A549 treated with AZD9567 at 1 μM for 4 hours (cell line): ENCODE data around the gene SUV39H1. TPM values are rescaled to one million over a fixed set of nuclear protein-coding genes. Genes with fewer than 3 reads are reported as not detected.

Source experiments
- total RNA-seq: library from RNA; stranded (reverse); fragments of 200-300 nt; extraction: Qiagen RNA extraction; gene quantifications from 5 replicates; pipeline ENCODE4 v1.2.3, GENCODE V29; 2022; ENCODE audit not compliant: insufficient read depth

Gene SUV39H1
- 17.9 to 21.6 TPM (median 20.6 TPM) in 5 replicates for total RNA-seq

GRCh38 chrX:48696301-48696908, at the start of gene SUV39H1:
Gene SUV39H1 (plus strand): TSS chrX:48696734. CDS start chrX:48696785, 51 bp downstream.

GRCh38 chrX:48683411-48683982, 13.0 kb upstream of the SUV39H1 start, which contains the start of gene WAS:
Gene WAS (plus strand): TSS chrX:48683799. CDS start chrX:48683854, 55 bp downstream.

Other genes with a start within 250 kb of the SUV39H1 start
- gene SLC38A5, start 226.5 kb upstream of the SUV39H1 start, total RNA-seq: 0.19 to 0.31 TPM (median 0.27 TPM) in 3 of 5 replicates, not detected in the others
- 69.3 to 81.1 TPM (median 71.8 TPM) in 5 replicates for gene FTSJ1, start 220.5 kb upstream of the SUV39H1 start, total RNA-seq
- 13.8 to 17.0 TPM (median 15.7 TPM) in 5 replicates for gene PORCN, start 187.7 kb upstream of the SUV39H1 start, total RNA-seq
- gene EBP, start 174.9 kb upstream of the SUV39H1 start, total RNA-seq: 143 to 159 TPM (median 152 TPM) in 5 replicates
- gene TBC1D25, start 157.0 kb upstream of the SUV39H1 start, total RNA-seq: 9.7 to 13.2 TPM (median 11.5 TPM) in 5 replicates
- 319 to 550 TPM (median 376 TPM) in 5 replicates for gene RBM3, start 122.2 kb upstream of the SUV39H1 start, total RNA-seq
- gene WDR13, start 99.2 kb upstream of the SUV39H1 start, total RNA-seq: 52.6 to 92.4 TPM (median 87.7 TPM) in 5 replicates
- gene WAS, start 12.9 kb upstream of the SUV39H1 start, total RNA-seq: 0.31 to 0.52 TPM (median 0.36 TPM) in 4 of 5 replicates, not detected in the other
- gene GLOD5, start 65.0 kb downstream of the SUV39H1 start, total RNA-seq: not detected in 5 replicates
- not detected in 5 replicates for gene GATA1, start 89.9 kb downstream of the SUV39H1 start, total RNA-seq
- gene HDAC6, start 105.3 kb downstream of the SUV39H1 start, total RNA-seq: 29.7 to 32.6 TPM (median 31.5 TPM) in 5 replicates
- gene ERAS, start 129.8 kb downstream of the SUV39H1 start, total RNA-seq: 0.10 TPM in 1 of 5 replicates, not detected in the others
- gene PCSK1N, start 138.9 kb downstream of the SUV39H1 start, total RNA-seq: 17.7 to 49.2 TPM (median 41.6 TPM) in 5 replicates
- 83.7 to 111 TPM (median 99.2 TPM) in 5 replicates for gene TIMM17B, start 201.0 kb downstream of the SUV39H1 start, total RNA-seq
- 96.7 to 107 TPM (median 104 TPM) in 5 replicates for gene PQBP1, start 201.2 kb downstream of the SUV39H1 start, total RNA-seq
- 41.9 to 70.7 TPM (median 67.0 TPM) in 5 replicates for gene SLC35A2, start 214.9 kb downstream of the SUV39H1 start, total RNA-seq
- gene PIM2, start 222.3 kb downstream of the SUV39H1 start, total RNA-seq: 9.7 to 11.7 TPM (median 10.3 TPM) in 5 replicates